ENCODE results near the gene ZDHHC14.

DNA sequence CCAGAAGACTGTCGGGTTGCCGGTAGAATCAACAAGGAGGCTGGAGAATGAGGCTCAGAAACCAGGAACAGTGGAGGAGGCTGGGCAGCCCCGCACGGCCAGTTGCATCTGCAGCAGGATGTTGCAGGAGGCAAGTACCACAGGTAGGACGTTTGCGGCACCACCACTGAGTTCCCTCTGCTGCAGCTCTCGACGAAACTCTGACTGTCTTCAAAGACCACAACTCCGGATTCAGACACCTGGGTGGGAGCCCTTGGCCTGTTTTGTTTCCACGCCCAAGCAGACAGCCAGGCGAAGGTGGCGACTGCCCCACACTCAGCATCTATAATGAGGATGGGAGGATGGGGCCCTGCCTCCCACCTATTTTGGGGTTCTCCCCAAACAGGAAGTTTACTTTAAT, 218.2 kb downstream of the ZDHHC14 start:
- TF ChIP-seq YY1 (IDR thresholded peaks at IDR 0.05; ENCODE audit: insufficient read depth, insufficient read length) (no peak), ZNF274 (IDR thresholded peaks at IDR 0.05; ENCODE audit: low read depth, low read length) (no peak), SUZ12 (IDR thresholded peaks at IDR 0.05; ENCODE audit: extremely low read depth, insufficient read depth, insufficient read length) (no peak)
